Measurements from ENCODE around the gene LDB2.

The LDB2 gene

DNA sequence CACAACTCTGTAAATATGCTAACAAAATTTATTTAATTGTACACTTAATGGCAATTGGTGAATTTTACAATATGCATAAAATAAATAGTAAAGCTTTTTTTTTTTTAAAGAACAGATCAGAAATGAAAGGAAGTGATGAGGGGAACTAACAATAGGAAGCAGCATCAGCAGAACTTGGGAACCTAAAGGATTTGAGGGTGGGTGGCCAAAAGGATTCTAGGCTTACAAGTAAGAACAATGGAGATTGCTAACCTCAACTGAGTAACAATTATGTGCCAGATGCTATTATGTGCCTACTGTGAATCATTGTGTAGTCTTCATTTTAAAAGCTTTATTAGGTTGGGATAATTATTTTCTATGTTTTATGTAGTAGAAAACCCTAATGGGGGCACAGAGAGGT lies 185.2 kb downstream of the LDB2 start:
- in situ Hi-C loops (cut with MboI; ENCODE audit: low sequenced_read_pairs, unreplicated experiment): no loop called here
- TF ChIP-seq, protein P1, sequence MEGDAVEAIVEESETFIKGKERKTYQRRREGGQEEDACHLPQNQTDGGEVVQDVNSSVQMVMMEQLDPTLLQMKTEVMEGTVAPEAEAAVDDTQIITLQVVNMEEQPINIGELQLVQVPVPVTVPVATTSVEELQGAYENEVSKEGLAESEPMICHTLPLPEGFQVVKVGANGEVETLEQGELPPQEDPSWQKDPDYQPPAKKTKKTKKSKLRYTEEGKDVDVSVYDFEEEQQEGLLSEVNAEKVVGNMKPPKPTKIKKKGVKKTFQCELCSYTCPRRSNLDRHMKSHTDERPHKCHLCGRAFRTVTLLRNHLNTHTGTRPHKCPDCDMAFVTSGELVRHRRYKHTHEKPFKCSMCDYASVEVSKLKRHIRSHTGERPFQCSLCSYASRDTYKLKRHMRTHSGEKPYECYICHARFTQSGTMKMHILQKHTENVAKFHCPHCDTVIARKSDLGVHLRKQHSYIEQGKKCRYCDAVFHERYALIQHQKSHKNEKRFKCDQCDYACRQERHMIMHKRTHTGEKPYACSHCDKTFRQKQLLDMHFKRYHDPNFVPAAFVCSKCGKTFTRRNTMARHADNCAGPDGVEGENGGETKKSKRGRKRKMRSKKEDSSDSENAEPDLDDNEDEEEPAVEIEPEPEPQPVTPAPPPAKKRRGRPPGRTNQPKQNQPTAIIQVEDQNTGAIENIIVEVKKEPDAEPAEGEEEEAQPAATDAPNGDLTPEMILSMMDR (IDR thresholded peaks at IDR 0.05; ENCODE audit: borderline replicate concordance, control extremely low read depth, extremely low read depth, insufficient read depth, missing control alignments): no peak
- no peak for DNase-seq (ENCODE audit: low spot score)

DNA sequence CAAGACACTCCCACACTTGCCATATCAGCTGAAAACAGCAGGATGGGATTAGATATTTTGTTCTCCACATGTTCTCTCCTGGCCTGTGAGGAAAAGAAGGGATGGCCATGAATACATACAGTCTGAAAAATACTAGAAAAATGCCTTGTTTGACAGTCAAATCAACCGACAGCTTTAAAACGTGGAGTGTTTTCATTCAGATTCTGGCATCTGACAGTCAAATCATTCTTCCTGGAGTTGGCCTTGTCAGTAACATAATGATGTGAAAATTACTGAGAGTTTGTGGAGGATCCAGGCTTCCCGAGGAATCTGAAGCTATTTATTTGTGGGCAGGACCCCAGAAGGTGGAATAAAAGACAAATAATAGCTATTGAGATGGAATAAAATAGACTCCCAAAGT lies 188.2 kb downstream of the LDB2 start:
- TF ChIP-seq, protein P1 (IDR thresholded peaks at IDR 0.05; ENCODE audit: borderline replicate concordance, control extremely low read depth, extremely low read depth, insufficient read depth, missing control alignments): no peak
- no peak for DNase-seq (ENCODE audit: low spot score)
- in situ Hi-C loops (cut with MboI; ENCODE audit: low sequenced_read_pairs, unreplicated experiment): no loop called here

DNA sequence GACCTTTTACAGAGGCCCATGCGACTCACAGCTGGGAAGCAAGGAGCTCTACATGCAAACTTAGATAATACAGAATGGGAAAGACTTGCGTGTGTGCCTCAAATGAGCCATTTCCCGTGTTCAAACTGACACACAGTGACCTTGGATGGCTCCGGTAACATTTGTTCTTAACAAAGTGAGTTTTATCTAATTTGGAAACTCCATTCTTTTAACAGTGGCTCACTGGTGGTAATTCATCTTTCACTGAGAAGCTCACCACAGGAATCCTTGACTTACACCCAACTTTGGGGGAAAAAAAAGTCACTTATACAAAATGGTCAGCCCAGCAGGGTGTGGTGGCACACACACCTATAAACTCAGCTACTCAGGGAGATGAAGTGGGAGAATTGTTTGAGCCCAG lies 190.6 kb downstream of the LDB2 start:
- TF ChIP-seq, protein P1 (IDR thresholded peaks at IDR 0.05; ENCODE audit: borderline replicate concordance, control extremely low read depth, extremely low read depth, insufficient read depth, missing control alignments): no peak
- in situ Hi-C loops (cut with MboI; ENCODE audit: low sequenced_read_pairs, unreplicated experiment): no loop called here
- DNase-seq (ENCODE audit: low spot score): no peak

DNA sequence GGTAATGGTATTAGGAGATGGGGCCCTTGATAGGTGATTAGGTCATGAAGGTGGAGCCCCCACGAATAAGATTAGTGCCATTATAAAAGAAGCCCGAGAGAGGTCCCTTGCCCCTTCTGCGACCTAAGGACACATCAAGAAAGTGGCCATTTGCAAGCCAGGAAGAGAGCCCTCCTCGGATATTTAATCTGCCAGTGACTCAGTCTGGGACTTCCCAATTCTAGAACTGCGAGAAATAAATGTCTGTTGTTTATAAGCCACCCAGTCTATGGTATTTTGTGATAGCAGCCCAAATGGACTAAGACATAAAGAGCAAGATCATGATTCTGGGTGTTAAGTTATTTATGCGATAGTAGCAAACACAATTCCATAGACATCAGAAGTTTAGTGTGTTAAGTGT lies 192.2 kb downstream of the LDB2 start:
- TF ChIP-seq, protein P1 (IDR thresholded peaks at IDR 0.05; ENCODE audit: borderline replicate concordance, control extremely low read depth, extremely low read depth, insufficient read depth, missing control alignments): no peak
- in situ Hi-C loops (cut with MboI; ENCODE audit: low sequenced_read_pairs, unreplicated experiment): no loop called here
- DNase-seq (ENCODE audit: low spot score): no peak

DNA sequence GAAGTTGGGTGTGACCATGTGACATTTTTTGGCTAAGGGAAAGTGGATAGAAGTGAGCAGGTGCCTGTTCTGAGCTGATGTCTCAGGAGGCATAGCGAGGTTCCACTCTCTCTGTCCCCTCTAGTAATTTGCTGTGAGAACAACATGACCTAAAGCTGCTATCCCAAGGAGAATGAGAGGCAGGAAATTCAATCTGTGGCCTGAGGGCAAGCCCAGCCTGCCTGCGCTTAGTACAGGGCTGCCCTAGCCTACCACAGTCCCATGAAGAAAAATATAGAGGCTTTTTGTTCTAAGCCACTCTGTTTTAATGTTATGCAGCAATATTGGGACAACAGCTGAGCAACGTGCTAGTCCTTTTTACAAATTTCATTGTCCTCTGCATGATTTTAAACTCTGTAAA lies 193.1 kb downstream of the LDB2 start:
- in situ Hi-C loops (cut with MboI; ENCODE audit: low sequenced_read_pairs, unreplicated experiment): no loop called here
- DNase-seq (ENCODE audit: low spot score): no peak
- TF ChIP-seq, protein P1 (IDR thresholded peaks at IDR 0.05; ENCODE audit: borderline replicate concordance, control extremely low read depth, extremely low read depth, insufficient read depth, missing control alignments): no peak

DNA sequence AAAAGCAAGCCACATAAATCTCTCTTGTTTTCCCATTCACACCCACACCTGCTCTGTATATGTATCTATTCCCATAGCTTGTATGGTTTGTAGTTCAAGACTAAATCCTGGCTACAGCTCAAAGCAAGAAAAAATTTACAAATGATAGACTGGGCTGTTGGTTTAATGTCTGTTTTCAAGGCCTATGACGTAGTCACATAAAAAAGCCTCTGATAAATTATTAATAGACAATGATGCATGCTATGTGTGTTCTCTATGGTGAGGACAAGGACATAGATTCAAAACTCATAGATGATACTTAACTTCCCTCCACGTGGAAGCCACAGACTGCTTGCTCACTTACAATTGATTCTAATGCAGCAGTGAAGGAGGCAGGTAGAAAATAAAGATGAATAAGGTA lies 194.0 kb downstream of the LDB2 start:
- TF ChIP-seq, protein P1 (IDR thresholded peaks at IDR 0.05; ENCODE audit: borderline replicate concordance, control extremely low read depth, extremely low read depth, insufficient read depth, missing control alignments): no peak
- no peak for DNase-seq (ENCODE audit: low spot score)
- in situ Hi-C loops (cut with MboI; ENCODE audit: low sequenced_read_pairs, unreplicated experiment): no loop called here

DNA sequence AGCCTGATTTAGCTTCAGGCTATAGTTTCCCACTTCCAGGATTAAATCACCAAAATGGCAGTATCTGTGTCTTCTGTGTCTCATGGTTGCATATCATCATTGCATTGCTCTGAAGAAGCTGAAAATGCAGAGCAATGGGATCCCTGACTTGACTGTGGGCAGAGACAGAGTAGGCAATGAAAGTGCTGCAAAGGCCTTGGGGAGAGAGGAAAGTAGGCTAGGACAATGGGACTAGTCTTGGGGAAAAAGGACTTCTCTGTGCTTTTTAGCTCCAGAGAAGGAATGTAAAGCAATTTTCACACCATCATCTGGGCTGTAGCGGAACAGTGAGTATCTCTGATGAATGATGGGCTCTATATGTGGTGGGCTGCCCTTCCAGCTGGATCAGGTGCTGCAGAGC lies 202.5 kb downstream of the LDB2 start:
- TF ChIP-seq, protein P1 (IDR thresholded peaks at IDR 0.05; ENCODE audit: borderline replicate concordance, control extremely low read depth, extremely low read depth, insufficient read depth, missing control alignments): no peak
- in situ Hi-C loops (cut with MboI; ENCODE audit: low sequenced_read_pairs, unreplicated experiment): no loop called here
- DNase-seq (ENCODE audit: low spot score): no peak

Data from GM13976 (cell line).